ENCODE measurements around the gene CDIPT. TPM values are rescaled to one million over a fixed set of nuclear protein-coding genes. Genes with fewer than 3 reads are reported as not detected.

Gene CDIPT
- total and polyA plus RNA-seq, 11 donors, result 57.5 to 143 (median 76.3) TPM

DNA sequence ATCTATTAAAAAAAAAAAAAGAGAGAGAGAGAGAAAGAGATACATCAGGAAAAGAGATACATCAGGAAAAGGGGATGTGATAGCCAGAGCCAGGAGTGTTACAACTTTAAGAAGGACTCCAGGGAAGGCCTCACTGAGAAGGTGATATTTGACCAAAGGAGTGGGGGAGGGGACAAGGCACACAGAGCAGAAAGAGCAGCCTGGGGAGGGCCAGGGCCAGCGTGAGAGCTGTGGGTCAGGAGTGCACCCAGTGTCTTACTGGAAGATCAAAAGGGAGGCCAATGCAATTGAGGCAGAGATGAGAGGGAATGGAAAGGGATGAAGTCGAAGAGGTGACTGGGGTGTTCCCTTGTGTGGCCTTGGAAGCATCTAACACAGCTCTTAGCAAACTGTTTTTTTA lies 44.9 kb upstream of the CDIPT start:
- intact Hi-C loops (cut with DNase I), result no loop called here
- ATAC-seq (no peak), DNase-seq (no peak)
- H3K36me3 ChIP-seq, result peaks cover 0 to under 1% (median 0%) of the 10 kb centered on the region in 9 donors
- no peak overlapping the region for H3K27ac ChIP-seq
- H3K27me3 ChIP-seq, result no peaks in the 10 kb centered on the region
- H3K4me3 ChIP-seq, result no peak overlapping the region
- WGBS, 4 donors, result 64 to 75% (median 67%) methylated on average over 2 of the region's 2 CpGs
- TF ChIP-seq, protein P1, sequence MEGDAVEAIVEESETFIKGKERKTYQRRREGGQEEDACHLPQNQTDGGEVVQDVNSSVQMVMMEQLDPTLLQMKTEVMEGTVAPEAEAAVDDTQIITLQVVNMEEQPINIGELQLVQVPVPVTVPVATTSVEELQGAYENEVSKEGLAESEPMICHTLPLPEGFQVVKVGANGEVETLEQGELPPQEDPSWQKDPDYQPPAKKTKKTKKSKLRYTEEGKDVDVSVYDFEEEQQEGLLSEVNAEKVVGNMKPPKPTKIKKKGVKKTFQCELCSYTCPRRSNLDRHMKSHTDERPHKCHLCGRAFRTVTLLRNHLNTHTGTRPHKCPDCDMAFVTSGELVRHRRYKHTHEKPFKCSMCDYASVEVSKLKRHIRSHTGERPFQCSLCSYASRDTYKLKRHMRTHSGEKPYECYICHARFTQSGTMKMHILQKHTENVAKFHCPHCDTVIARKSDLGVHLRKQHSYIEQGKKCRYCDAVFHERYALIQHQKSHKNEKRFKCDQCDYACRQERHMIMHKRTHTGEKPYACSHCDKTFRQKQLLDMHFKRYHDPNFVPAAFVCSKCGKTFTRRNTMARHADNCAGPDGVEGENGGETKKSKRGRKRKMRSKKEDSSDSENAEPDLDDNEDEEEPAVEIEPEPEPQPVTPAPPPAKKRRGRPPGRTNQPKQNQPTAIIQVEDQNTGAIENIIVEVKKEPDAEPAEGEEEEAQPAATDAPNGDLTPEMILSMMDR (IDR thresholded peaks at IDR 0.05), result no peak
- no peak for TF ChIP-seq POLR2A (IDR thresholded peaks at IDR 0.05)
- no peaks in the 10 kb centered on the region for H3K9me3 ChIP-seq
- H3K4me1 ChIP-seq, result no peaks in the 10 kb centered on the region

- WGBS, 4 donors, result 77 to 84% (median 81%) methylated on average over 17 to 23 of the region's 23 CpGs
These were observed 43.7 kb upstream of the CDIPT start for GRCh38 chr16:29906520-29907244.

GRCh38 chr16:29905668-29906067 lies 42.6 kb upstream of the CDIPT start:
- Histone ChIP-seq H3K27me3 (peaks cover 0 to 3% (median 0%) of the 10 kb centered on the region in 9 donors), H3K36me3 (no peaks in the 10 kb centered on the region), H3K9me3 (no peaks in the 10 kb centered on the region), H3K27ac (no peak overlapping the region), H3K4me1 (peaks cover 0 to 4% (median under 1%) of the 10 kb centered on the region in 12 donors), H3K4me3 (no peak overlapping the region)
- TF ChIP-seq, protein P1 (IDR thresholded peaks at IDR 0.05), result no peak
- no peak for TF ChIP-seq POLR2A (IDR thresholded peaks at IDR 0.05)
- 78 to 86% (median 85%) methylated on average over 13 of the region's 13 CpGs for WGBS, 4 donors
- DNase-seq (no peak), ATAC-seq (no peak)
- intact Hi-C loops (cut with DNase I), result no loop called here

More at GRCh38 chr16:29906520-29907244, 43.7 kb upstream of the CDIPT start:
- Histone ChIP-seq H3K4me1 (no peaks in the 10 kb centered on the region), H3K27ac (no peak overlapping the region), H3K9me3 (no peaks in the 10 kb centered on the region), H3K36me3 (no peaks in the 10 kb centered on the region), H3K4me3 (no peak overlapping the region), H3K27me3 (no peaks in the 10 kb centered on the region)
- TF ChIP-seq, protein P1 (IDR thresholded peaks at IDR 0.05), result no peak
- TF ChIP-seq POLR2A (IDR thresholded peaks at IDR 0.05), result no peak
- intact Hi-C loops (cut with DNase I), result no loop called here
- no peak for DNase-seq
- no peak for ATAC-seq

DNA sequence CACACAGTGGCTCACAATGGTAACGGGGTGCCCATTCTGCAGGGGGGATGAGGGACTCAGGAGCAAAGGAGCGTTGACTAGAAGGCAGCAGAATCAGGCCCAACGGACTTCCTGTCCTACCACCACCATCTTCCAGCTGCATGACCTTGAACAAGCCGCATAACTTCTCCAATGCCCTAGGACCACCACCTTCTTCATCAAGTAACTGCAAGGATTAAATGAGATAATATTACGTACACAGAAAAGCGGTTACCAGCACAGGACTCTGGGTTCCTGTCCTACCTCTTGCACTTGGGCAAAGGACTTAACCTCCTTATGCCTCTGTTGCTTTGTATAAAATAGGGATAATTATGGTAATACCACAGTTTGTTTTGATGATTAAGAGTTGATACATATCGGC lies 41.9 kb upstream of the CDIPT start:
- H3K4me1 ChIP-seq, result peaks cover 0 to 10% (median 5%) of the 10 kb centered on the region in 12 donors
- H3K4me3 ChIP-seq, result no peak overlapping the region
- DNase-seq (no peak), ATAC-seq (no peak)
- 82 to 94% (median 93%) methylated on average over 7 of the region's 7 CpGs for WGBS, 4 donors
- peaks cover 0 to 3% (median 0%) of the 10 kb centered on the region in 9 donors for H3K27me3 ChIP-seq
- H3K27ac ChIP-seq, result no peak overlapping the region
- intact Hi-C loops (cut with DNase I), result no loop called here
- no peaks in the 10 kb centered on the region for H3K36me3 ChIP-seq
- no peak for TF ChIP-seq POLR2A (IDR thresholded peaks at IDR 0.05)
- TF ChIP-seq, protein P1 (IDR thresholded peaks at IDR 0.05), result no peak
- no peaks in the 10 kb centered on the region for H3K9me3 ChIP-seq

All from heart left ventricle (tissue), 16 donors.